Measurements from ENCODE around the gene CA10.

The CA10 gene

GRCh38 chr17:51841669-51842068 is 316.8 kb downstream of the CA10 start:
- TF ChIP-seq FOXP2 (optimal IDR thresholded peaks at IDR 0.05; ENCODE audit: borderline replicate concordance, extremely low read depth, extremely low read length, insufficient read depth) (no peak), POLR2AphosphoS5 (IDR thresholded peaks at IDR 0.05; ENCODE audit: low read depth, low read length) (no peak), TAF1 (IDR thresholded peaks at IDR 0.05; ENCODE audit: borderline replicate concordance, insufficient read depth, low read length) (no peak)

- TF ChIP-seq SIN3A (IDR thresholded peaks at IDR 0.05; ENCODE audit: borderline replicate concordance, insufficient read depth, low read length) (no peak), FOXP2 (optimal IDR thresholded peaks at IDR 0.05; ENCODE audit: borderline replicate concordance, extremely low read depth, extremely low read length, insufficient read depth) (no peak), REST (IDR thresholded peaks at IDR 0.05; ENCODE audit: insufficient read depth in 1 of 2, low read depth in 2 of 2, low read length in 2 of 2) (no peak), POLR2AphosphoS5 (IDR thresholded peaks at IDR 0.05; ENCODE audit: low read depth, low read length) (no peak), TAF1 (IDR thresholded peaks at IDR 0.05; ENCODE audit: borderline replicate concordance, insufficient read depth, low read length) (no peak)
These were observed 317.8 kb downstream of the CA10 start for GRCh38 chr17:51840688-51841087.

GRCh38 chr17:51833620-51834019 is 324.9 kb downstream of the CA10 start:
- TF ChIP-seq POLR2AphosphoS5 (IDR thresholded peaks at IDR 0.05; ENCODE audit: low read depth, low read length): no peak
- no peak for TF ChIP-seq TAF1 (IDR thresholded peaks at IDR 0.05; ENCODE audit: borderline replicate concordance, insufficient read depth, low read length)
- no peak for TF ChIP-seq SIN3A (IDR thresholded peaks at IDR 0.05; ENCODE audit: borderline replicate concordance, insufficient read depth, low read length)
- no peak for TF ChIP-seq FOXP2 (optimal IDR thresholded peaks at IDR 0.05; ENCODE audit: borderline replicate concordance, extremely low read depth, extremely low read length, insufficient read depth)
- TF ChIP-seq REST (IDR thresholded peaks at IDR 0.05; ENCODE audit: insufficient read depth in 1 of 2, low read depth in 2 of 2, low read length in 2 of 2): no peak

GRCh38 chr17:51833045-51833444 is 325.5 kb downstream of the CA10 start:
- TF ChIP-seq REST (IDR thresholded peaks at IDR 0.05; ENCODE audit: insufficient read depth in 1 of 2, low read depth in 2 of 2, low read length in 2 of 2) (no peak), POLR2AphosphoS5 (IDR thresholded peaks at IDR 0.05; ENCODE audit: low read depth, low read length) (no peak), FOXP2 (optimal IDR thresholded peaks at IDR 0.05; ENCODE audit: borderline replicate concordance, extremely low read depth, extremely low read length, insufficient read depth) (no peak), SIN3A (IDR thresholded peaks at IDR 0.05; ENCODE audit: borderline replicate concordance, insufficient read depth, low read length) (no peak), TAF1 (IDR thresholded peaks at IDR 0.05; ENCODE audit: borderline replicate concordance, insufficient read depth, low read length) (no peak)

- TF ChIP-seq TAF1 (IDR thresholded peaks at IDR 0.05; ENCODE audit: borderline replicate concordance, insufficient read depth, low read length): no peak
- TF ChIP-seq POLR2AphosphoS5 (IDR thresholded peaks at IDR 0.05; ENCODE audit: low read depth, low read length): no peak
- no peak for TF ChIP-seq SIN3A (IDR thresholded peaks at IDR 0.05; ENCODE audit: borderline replicate concordance, insufficient read depth, low read length)
- TF ChIP-seq FOXP2 (optimal IDR thresholded peaks at IDR 0.05; ENCODE audit: borderline replicate concordance, extremely low read depth, extremely low read length, insufficient read depth): no peak
- TF ChIP-seq REST (IDR thresholded peaks at IDR 0.05; ENCODE audit: insufficient read depth in 1 of 2, low read depth in 2 of 2, low read length in 2 of 2): no peak
These were observed 327.6 kb downstream of the CA10 start for GRCh38 chr17:51830886-51831285.

Measured in PFSK-1 (cell line).